Mesothelial cell of epicardium (in vitro differentiated cells): ENCODE results near the gene AFDN. TPM values are rescaled to one million over a fixed set of nuclear protein-coding genes. Genes with fewer than 3 reads are reported as not detected.

ENCODE experiments used
- DNase-seq, 2 experiments: peaks; one replicate each; pipeline ENCODE4 v3.0.0; 2021; ENCODE audit warnings: low spot score in 2 of 2; ENCODE audit not compliant: unreplicated experiment in 2 of 2
- H3K27ac Mint-ChIP-seq: 2 replicates; pipeline ENCODE4 v1.8.0; 2021; ENCODE audit warnings: mixed read lengths
- H3K27me3 Mint-ChIP-seq: 2 replicates; pipeline ENCODE4 v1.8.0; 2021; ENCODE audit warnings: low read depth, mixed read lengths
- H3K36me3 Mint-ChIP-seq: 2 replicates; pipeline ENCODE4 v1.8.0; 2021; ENCODE audit warnings: mixed read lengths
- H3K4me1 Mint-ChIP-seq: 2 replicates; pipeline ENCODE4 v1.8.0; 2021; ENCODE audit warnings: mixed read lengths
- H3K4me3 Mint-ChIP-seq: 2 replicates; pipeline ENCODE4 v1.8.0; 2021; ENCODE audit warnings: mild to moderate bottlenecking, moderate library complexity, mixed read lengths
- H3K9me3 Mint-ChIP-seq: 2 replicates; pipeline ENCODE4 v1.8.0; 2021; ENCODE audit warnings: mixed read lengths
- CTCF ChIP-seq: fragments of 200-600 bp; sonication (generic); IDR thresholded peaks from one replicate; pipeline ENCODE4 v1.5.0; 2021; ENCODE audit warnings: antibody characterized with exemption; ENCODE audit not compliant: unreplicated experiment
- total RNA-seq: library from RNA; stranded (reverse); gene quantifications from 3 replicates; pipeline ENCODE4 v1.2.1, GENCODE V29; 2021

The AFDN gene
- total RNA-seq, 1 donor from 2014 or later, result 284 TPM

- no peak for TF ChIP-seq CTCF
- Mint-ChIP-seq H3K36me3 (peaks cover 50% of the 10 kb centered on the region), H3K27me3 (no peaks in the 10 kb centered on the region), H3K4me3 (no peak overlapping the region), H3K4me1 (peaks cover 9% of the 10 kb centered on the region), H3K9me3 (no peaks in the 10 kb centered on the region), H3K27ac (no peak overlapping the region)
- no peak for DNase-seq
These were observed 125.2 kb downstream of the AFDN start for GRCh38 chr6:167951781-167952511.

- H3K27me3 Mint-ChIP-seq, result no peaks in the 10 kb centered on the region
- no peaks in the 10 kb centered on the region for H3K9me3 Mint-ChIP-seq
- DNase-seq, result no peak
- H3K27ac Mint-ChIP-seq, result no peak overlapping the region
- peaks cover 52% of the 10 kb centered on the region for H3K36me3 Mint-ChIP-seq
- H3K4me3 Mint-ChIP-seq, result no peak overlapping the region
- H3K4me1 Mint-ChIP-seq, result peaks cover 9% of the 10 kb centered on the region
- TF ChIP-seq CTCF, result no peak
These were observed 125.8 kb downstream of the AFDN start for GRCh38 chr6:167952512-167952859.

- Mint-ChIP-seq H3K27ac (no peak overlapping the region), H3K4me3 (no peak overlapping the region), H3K4me1 (peaks cover 7% of the 10 kb centered on the region), H3K9me3 (no peaks in the 10 kb centered on the region), H3K27me3 (no peaks in the 10 kb centered on the region), H3K36me3 (peaks cover 50% of the 10 kb centered on the region)
- no peak for DNase-seq
- no peak for TF ChIP-seq CTCF
These were observed 126.8 kb downstream of the AFDN start for GRCh38 chr6:167953551-167953950.

GRCh38 chr6:167954151-167954550 is 127.4 kb downstream of the AFDN start:
- Mint-ChIP-seq H3K27ac (peak overlapping the region; percentile 23), H3K36me3 (peaks cover 44% of the 10 kb centered on the region), H3K27me3 (no peaks in the 10 kb centered on the region), H3K4me3 (no peak overlapping the region), H3K4me1 (peaks cover under 1% of the 10 kb centered on the region), H3K9me3 (no peaks in the 10 kb centered on the region)
- DNase-seq, result no peak
- no peak for TF ChIP-seq CTCF

GRCh38 chr6:167956491-167956890 is 129.8 kb downstream of the AFDN start:
- no peak overlapping the region for H3K27ac Mint-ChIP-seq
- no peaks in the 10 kb centered on the region for H3K9me3 Mint-ChIP-seq
- DNase-seq, result no peak
- peaks cover 26% of the 10 kb centered on the region for H3K36me3 Mint-ChIP-seq
- no peak overlapping the region for H3K4me3 Mint-ChIP-seq
- TF ChIP-seq CTCF, result no peak
- no peaks in the 10 kb centered on the region for H3K27me3 Mint-ChIP-seq
- H3K4me1 Mint-ChIP-seq, result no peaks in the 10 kb centered on the region
